ENCODE measurements around the gene N4BP2. TPM values are rescaled to one million over a fixed set of nuclear protein-coding genes. Genes with fewer than 3 reads are reported as not detected.

The N4BP2 gene
- total RNA-seq, 1 experiment from 2014 or later = 8.5 TPM

- no peaks in the 10 kb centered on the region for H3K36me3 ChIP-seq (ENCODE audit: control insufficient read depth, insufficient read depth, low read length)
- peak; percentile 41 for DNase-seq (ENCODE audit: low read depth, low spot score)
- H3K27ac ChIP-seq (ENCODE audit: low read length) = peak overlapping the region; percentile 73; the same call in 1 of the 2 replicates
- H3K4me3 ChIP-seq (ENCODE audit: low read depth in 2 of 2, low read length in 2 of 2) = no peak overlapping the region
- TF ChIP-seq POLR2AphosphoS5 (IDR thresholded peaks at IDR 0.05; ENCODE audit: low read depth, low read length) (no peak), SIN3A (IDR thresholded peaks at IDR 0.05; ENCODE audit: borderline replicate concordance, insufficient read depth, low read depth, low read length) (no peak), CTCF (IDR thresholded peaks at IDR 0.05) (peak; percentile 74)
- in situ Hi-C loops (cut with HindIII; ENCODE audit: low pct_unique_long_range_greater_than_20kb, low sequenced_read_pairs) (no loop called here), intact Hi-C loops (cut with micrococcal nuclease; ENCODE audit: unreplicated experiment) (loop anchor here (1.0 kb wide), 1 partner anchor 159 kb away; no protein-coding TSS in a partner anchor)
- BruUV-seq (replicated peaks) = no TSS peak
- H3K27me3 ChIP-seq (ENCODE audit: control insufficient read depth, insufficient read depth, low read length) = no peaks in the 10 kb centered on the region
- CTCF ChIA-PET = interaction anchor here (0.6 kb wide), 1 partner anchor 169 kb away, joined by 3 read pairs; no protein-coding TSS in a partner anchor
- H3K9me3 ChIP-seq (ENCODE audit: control insufficient read depth, insufficient read depth, low read depth, low read length) = peaks cover 3% of the 10 kb centered on the region; the same call in 1 of the 2 replicates
- POLR2A ChIA-PET = no interaction called here
- peak; percentile 86 for ATAC-seq
- no peaks in the 10 kb centered on the region for H3K4me1 ChIP-seq (ENCODE audit: control insufficient read depth, insufficient read depth, low read length)
These were observed 93.3 kb downstream of the N4BP2 start for GRCh38 chr4:40149960-40150385.

DNA sequence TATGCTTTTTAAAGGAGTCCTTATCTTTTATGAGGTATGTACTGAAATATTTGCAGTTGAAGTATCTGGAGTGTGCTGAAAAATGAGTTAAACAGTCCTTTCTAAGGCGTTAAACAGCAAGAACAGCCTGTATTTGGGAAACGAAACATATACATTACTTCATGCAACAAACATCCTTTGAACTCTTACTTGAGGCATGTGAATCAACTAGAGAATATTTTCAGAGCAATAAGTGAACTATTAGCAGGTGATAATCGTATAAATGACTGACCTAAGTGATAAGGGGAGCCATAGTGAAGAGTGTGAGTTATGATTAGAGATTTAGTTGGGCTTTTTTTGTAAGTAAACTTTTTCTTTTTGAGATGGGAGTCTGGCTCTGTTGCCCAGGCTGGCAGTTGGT, 94.3 kb downstream of the N4BP2 start:
- no peak for ATAC-seq
- no peak for DNase-seq (ENCODE audit: low read depth, low spot score)
- ChIA-PET CTCF (no interaction called here), POLR2A (no interaction called here)
- intact Hi-C loops (cut with micrococcal nuclease; ENCODE audit: unreplicated experiment) (loop anchor here (1.0 kb wide), 1 partner anchor 158 kb away; no protein-coding TSS in a partner anchor), in situ Hi-C loops (cut with HindIII; ENCODE audit: low pct_unique_long_range_greater_than_20kb, low sequenced_read_pairs) (no loop called here)
- Histone ChIP-seq H3K4me3 (ENCODE audit: low read depth in 2 of 2, low read length in 2 of 2) (no peak overlapping the region), H3K36me3 (ENCODE audit: control insufficient read depth, insufficient read depth, low read length) (no peaks in the 10 kb centered on the region), H3K4me1 (ENCODE audit: control insufficient read depth, insufficient read depth, low read length) (no peaks in the 10 kb centered on the region), H3K27me3 (ENCODE audit: control insufficient read depth, insufficient read depth, low read length) (no peaks in the 10 kb centered on the region), H3K27ac (ENCODE audit: low read length) (peak overlapping the region; percentile 34; the same call in 1 of the 2 replicates), H3K9me3 (ENCODE audit: control insufficient read depth, insufficient read depth, low read depth, low read length) (peaks cover 3% of the 10 kb centered on the region; the same call in 1 of the 2 replicates)
- TF ChIP-seq POLR2AphosphoS5 (IDR thresholded peaks at IDR 0.05; ENCODE audit: low read depth, low read length) = no peak
- BruUV-seq (replicated peaks) = no TSS peak

DNA sequence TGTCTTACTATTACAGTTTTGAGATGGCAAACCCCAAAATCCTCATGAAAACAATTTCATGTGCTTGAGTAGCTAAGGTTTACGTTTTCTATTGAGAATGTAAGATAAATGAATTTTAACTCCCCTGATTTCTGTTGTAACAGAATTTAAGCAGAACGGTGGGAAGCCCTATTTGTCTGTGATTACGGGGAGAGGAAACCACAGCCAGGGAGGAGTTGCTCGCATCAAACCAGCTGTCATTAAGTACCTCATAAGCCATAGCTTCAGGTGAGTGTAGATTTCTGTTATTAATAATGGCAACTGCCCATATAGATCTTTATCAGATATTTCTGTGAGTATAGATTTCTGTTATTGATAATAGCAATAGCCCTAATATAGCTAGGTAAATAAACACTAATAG, 96.0 kb downstream of the N4BP2 start:
- TF ChIP-seq SIN3A (IDR thresholded peaks at IDR 0.05; ENCODE audit: borderline replicate concordance, insufficient read depth, low read depth, low read length) (no peak), REST (IDR thresholded peaks at IDR 0.05; ENCODE audit: insufficient read depth in 1 of 2, low read depth in 2 of 2, low read length in 1 of 2) (no peak)
- DNase-seq (ENCODE audit: low read depth, low spot score) (no peak), ATAC-seq (no peak)
- no TSS peak for BruUV-seq (replicated peaks)
- H3K27ac ChIP-seq (ENCODE audit: low read length) = no peak overlapping the region
- no peaks in the 10 kb centered on the region for H3K4me1 ChIP-seq (ENCODE audit: control insufficient read depth, insufficient read depth, low read length)
- in situ Hi-C loops (cut with HindIII; ENCODE audit: low pct_unique_long_range_greater_than_20kb, low sequenced_read_pairs) = no loop called here
- H3K27me3 ChIP-seq (ENCODE audit: control insufficient read depth, insufficient read depth, low read length) = no peaks in the 10 kb centered on the region
- ChIA-PET CTCF (no interaction called here), POLR2A (no interaction called here)
- no peaks in the 10 kb centered on the region for H3K36me3 ChIP-seq (ENCODE audit: control insufficient read depth, insufficient read depth, low read length)
- intact Hi-C loops (cut with micrococcal nuclease; ENCODE audit: unreplicated experiment) = no loop called here
- peaks cover 3% of the 10 kb centered on the region; the same call in 1 of the 2 replicates for H3K9me3 ChIP-seq (ENCODE audit: control insufficient read depth, insufficient read depth, low read depth, low read length)
- no peak overlapping the region for H3K4me3 ChIP-seq (ENCODE audit: low read depth in 2 of 2, low read length in 2 of 2)
